HCT116 (cell line): Measurements from ENCODE around the gene UBE2S. TPM values are rescaled to one million over a fixed set of nuclear protein-coding genes. Genes with fewer than 3 reads are reported as not detected.

Experiments used
- ATAC-seq: fragments of 200-7000 bp; cut with Tn5 transposase; 2 replicates; pipeline ENCODE4 v1.9.1; 2020; ENCODE audit warnings: mild to moderate bottlenecking, moderate library complexity
- BruUV-seq: library from RNA; stranded (reverse); fragments of 400-500 nt; replicated peaks from 2 replicates; lab custom pipeline; 2021; lab: Mats Ljungman, UMichigan
- CTCF ChIA-PET: fragments of 300-600 bp; sonication (Branson Sonifier 250); formaldehyde crosslinking; loops from one replicate; lab custom pipeline; 2021; ENCODE audit warnings: antibody characterized with exemption; lab: Charles Lee
- POLR2A ChIA-PET: fragments of 300-600, 350-600 bp; sonication (Branson Sonifier 250); formaldehyde crosslinking; loops from one replicate; lab custom pipeline; 2021; ENCODE audit warnings: antibody characterized with exemption; lab: Charles Lee
- RAD21 ChIA-PET, 2 experiments: fragments of 300-600 bp; sonication (Branson Sonifier 250); formaldehyde crosslinking; loops; one replicate each; lab custom pipeline; 2023; ENCODE audit warnings: low total read pairs in 2 of 2; ENCODE audit not compliant: uncharacterized antibody in 2 of 2, unreplicated experiment in 2 of 2, low non-redundant PET in 1 of 2; lab: Charles Lee
- DNase-seq: peaks from one replicate; pipeline ENCODE4 v3.0.0-alpha.2; 2010; ENCODE audit warnings: low read depth, low spot score
- H2AFZ ChIP-seq: fragments of 200-600 bp; shearing (Covaris generic), sonication (generic); 2 replicates; pipeline ENCODE4 v1.6.1; 2017; ENCODE audit warnings: low read depth, mixed run types, mixed read lengths, antibody characterized with exemption, low read length; ENCODE audit not compliant: poor library complexity, severe bottlenecking
- H3K27ac ChIP-seq: 2 replicates; pipeline ENCODE4 v1.5.1; 2012; ENCODE audit warnings: low read depth, low read length
- H3K27me3 ChIP-seq: fragments of 200-600 bp; sonication (generic); 2 replicates; pipeline ENCODE4 v1.6.1; 2016; ENCODE audit warnings: mixed run types, low read length, mixed read lengths; ENCODE audit not compliant: insufficient read depth
- H3K36me3 ChIP-seq, 2 experiments: fragments of 200-500 bp in 1 of 2; fragments of 200-600 bp in 1 of 2; sonication (Bioruptor generic) in 1 of 2; sonication (generic) in 1 of 2; 2 replicates each; pipeline versions ENCODE4 v1.5.1 to v1.6.1; 2014 to 2016; ENCODE audit warnings: low read length in 2 of 2, inconsistent platforms in 1 of 2, mixed read lengths in 1 of 2, mixed run types in 1 of 2; ENCODE audit not compliant: insufficient read depth in 2 of 2, control insufficient read depth in 1 of 2
- H3K4me1 ChIP-seq, 2 experiments: fragments of 200-600 bp in 1 of 2; sonication (generic) in 1 of 2; 2 replicates each; pipeline versions ENCODE4 v1.5.1 to v1.6.1; 2012 to 2017; ENCODE audit warnings: low read length in 2 of 2, inconsistent platforms in 1 of 2, mild to moderate bottlenecking in 1 of 2, mixed read lengths in 1 of 2, mixed run types in 1 of 2, moderate library complexity in 1 of 2; ENCODE audit not compliant: insufficient read depth in 2 of 2, control insufficient read depth in 1 of 2
- H3K4me2 ChIP-seq: fragments of 200-600 bp; sonication (generic); 2 replicates; pipeline ENCODE4 v1.6.1; 2017; ENCODE audit warnings: mixed run types, low read length, mixed read lengths
- H3K4me3 ChIP-seq, 2 experiments: fragments of 200-600 bp in 1 of 2; sonication (generic) in 1 of 2; replicated peaks in 1 of 2; 2 replicates each; pipeline ENCODE4 v1.5.1; 2011 to 2016; ENCODE audit warnings: low read length in 2 of 2, control low read depth in 1 of 2, low read depth in 1 of 2, mild to moderate bottlenecking in 1 of 2, mixed read lengths in 1 of 2, mixed run types in 1 of 2
- H3K79me2 ChIP-seq: fragments of 200-600 bp; sonication (generic); 2 replicates; pipeline ENCODE4 v1.6.1; 2017; ENCODE audit warnings: mild to moderate bottlenecking, mixed run types, low read length, moderate library complexity, mixed read lengths; ENCODE audit not compliant: insufficient read depth
- H3K9ac ChIP-seq: fragments of 200-600 bp; sonication (generic); 2 replicates; pipeline ENCODE4 v1.6.1; 2016; ENCODE audit warnings: low read length, mixed read lengths
- H3K9me2 ChIP-seq: fragments of 200-600 bp; sonication (generic), shearing (Covaris generic); 2 replicates; pipeline ENCODE4 v1.6.1; 2017; ENCODE audit warnings: mixed run types, mild to moderate bottlenecking, moderate library complexity; ENCODE audit not compliant: insufficient read depth
- H3K9me3 ChIP-seq, 2 experiments: fragments of 200-500 bp in 1 of 2; fragments of 200-600 bp in 1 of 2; sonication (Bioruptor generic) in 1 of 2; sonication (generic) in 1 of 2; 2 replicates each; pipeline ENCODE4 v1.6.1; 2014 to 2017; ENCODE audit warnings: low read length in 2 of 2, mixed read lengths in 2 of 2, inconsistent platforms in 1 of 2, low read depth in 1 of 2, mild to moderate bottlenecking in 1 of 2, mixed run types in 1 of 2, moderate library complexity in 1 of 2; ENCODE audit not compliant: control insufficient read depth in 1 of 2, insufficient read depth in 1 of 2
- H4K20me1 ChIP-seq: fragments of 200-600 bp; sonication (generic), shearing (Covaris generic); 2 replicates; pipeline ENCODE4 v1.6.1; 2017; ENCODE audit warnings: mixed run types, mild to moderate bottlenecking, moderate library complexity; ENCODE audit not compliant: insufficient read depth
- ATF3 ChIP-seq: IDR thresholded peaks from 2 replicates; pipeline ENCODE4 v1.6.1; 2012
- CBX3 ChIP-seq: IDR thresholded peaks from 2 replicates; pipeline ENCODE4 v1.6.1; 2012; ENCODE audit warnings: low read depth
- CEBPB ChIP-seq: IDR thresholded peaks from 2 replicates; pipeline ENCODE4 v1.6.1; 2012; ENCODE audit warnings: low read depth
- EZH2phosphoT487 ChIP-seq: fragments of 200-600 bp; IDR thresholded peaks from 2 replicates; pipeline ENCODE4 v1.6.1; 2018; ENCODE audit warnings: antibody characterized with exemption, borderline replicate concordance
- POLR2AphosphoS5 ChIP-seq: IDR thresholded peaks from 2 replicates; pipeline ENCODE4 v1.6.1; 2011; ENCODE audit warnings: mild to moderate bottlenecking, low read depth, low read length, moderate library complexity
- RAD21 ChIP-seq: IDR thresholded peaks from 2 replicates; pipeline ENCODE4 v1.6.1; 2012; ENCODE audit warnings: low read depth, mild to moderate bottlenecking
- REST ChIP-seq: IDR thresholded peaks from 2 replicates; pipeline ENCODE4 v1.6.1; 2012; ENCODE audit warnings: low read depth
- SIN3A ChIP-seq: IDR thresholded peaks from 2 replicates; pipeline ENCODE4 v1.6.1; 2012; ENCODE audit warnings: low read depth
- SP1 ChIP-seq: IDR thresholded peaks from 2 replicates; pipeline ENCODE4 v1.6.1; 2012; ENCODE audit warnings: low read depth
- YY1 ChIP-seq: IDR thresholded peaks from 2 replicates; pipeline ENCODE4 v1.6.1; 2011; ENCODE audit warnings: low read length, low read depth, moderate library complexity, mild to moderate bottlenecking; ENCODE audit not compliant: insufficient replicate concordance; ENCODE audit errors: extremely low read depth
- ZFX ChIP-seq: fragments of 450-650 bp; IDR thresholded peaks from 2 replicates; pipeline ENCODE4 v1.6.1; 2017
- intact Hi-C: fragments of 100-400 bp; cut with micrococcal nuclease; formaldehyde crosslinking; loops from 2 replicates; pipeline ENCODE4 v1.10.0; 2022
- total RNA-seq: library from RNA; stranded (reverse); gene quantifications from one replicate; pipeline ENCODE4 v1.2.1, GENCODE V29; 2021; ENCODE audit not compliant: unreplicated experiment

Gene UBE2S
- total RNA-seq, 1 experiment from 2014 or later = 515 TPM

- intact Hi-C loops = no loop called here
- H3K9me3 ChIP-seq = no peaks in the 10 kb centered on the region
- ChIA-PET RAD21 (no interaction called here), CTCF (no interaction called here), POLR2A (interaction anchor here (1.6 kb wide), 1 partner anchor 12 kb away, joined by 6 read pairs; the partner anchor contains the start of gene KMT5C)
- no peaks in the 10 kb centered on the region for H4K20me1 ChIP-seq
- no peaks in the 10 kb centered on the region for H3K27me3 ChIP-seq
- no peak overlapping the region for H3K4me3 ChIP-seq
- no peak overlapping the region for H2AFZ ChIP-seq
- no peaks in the 10 kb centered on the region for H3K79me2 ChIP-seq
- peaks cover 2 to 42% of the 10 kb centered on the region in 2 experiments; a peak in 3 of 4 replicates for H3K4me1 ChIP-seq
- no TSS peak for BruUV-seq
- ATAC-seq = no peak
- peak; percentile 19 for DNase-seq
- no peak overlapping the region for H3K27ac ChIP-seq
- no peak for TF ChIP-seq EZH2phosphoT487
- no peak for TF ChIP-seq CBX3
- no peak for TF ChIP-seq ZFX
- no peak for TF ChIP-seq RAD21
- no peak for TF ChIP-seq REST
- no peak for TF ChIP-seq POLR2AphosphoS5
- no peak for TF ChIP-seq SIN3A
- TF ChIP-seq SP1 = no peak
- TF ChIP-seq ATF3 = no peak
- TF ChIP-seq CEBPB = no peak
- no peak for TF ChIP-seq YY1
- H3K36me3 ChIP-seq = no peaks in the 10 kb centered on the region
- H3K9ac ChIP-seq = no peak overlapping the region
- peak overlapping the region; percentile 30 for H3K4me2 ChIP-seq
- no peaks in the 10 kb centered on the region for H3K9me2 ChIP-seq
Observed at GRCh38 chr19:55352040-55352439, 55.5 kb downstream of the UBE2S start.
